Left lung (tissue), 10 donors: ENCODE results near the gene AFAP1L2. TPM values are rescaled to one million over a fixed set of nuclear protein-coding genes. Genes with fewer than 3 reads are reported as not detected.

Experiments
- ATAC-seq: fragments of 200-7000 bp; cut with Tn5 transposase; one replicate; pipeline ENCODE4 v1.9.1; 2020; ENCODE audit warnings: moderate library complexity
- DNase-seq, 4 donors: peaks; one replicate each; pipeline ENCODE4 v3.0.0-alpha.2; 2013 to 2020
- H3K27ac ChIP-seq, 2 donors: fragments of 200-600 bp; sonication (generic) in 1 of 2; one replicate each; pipeline versions ENCODE4 v1.5.0 to v1.8.0; 2020 to 2021
- H3K27me3 ChIP-seq, 2 donors: fragments of 200-600 bp; sonication (generic) in 1 of 2; one replicate each; pipeline versions ENCODE4 v1.5.0 to v1.8.0; 2020 to 2021
- H3K36me3 ChIP-seq, 2 donors: fragments of 200-600 bp; sonication (generic) in 1 of 2; one replicate each; pipeline versions ENCODE4 v1.5.0 to v1.8.0; 2020 to 2021
- H3K4me1 ChIP-seq, 2 donors: fragments of 200-600 bp; one replicate each; pipeline ENCODE4 v1.8.0; 2021
- H3K4me3 ChIP-seq, 2 donors: fragments of 200-600 bp; sonication (generic) in 1 of 2; one replicate each; pipeline versions ENCODE4 v1.5.0 to v1.8.0; 2020 to 2021; ENCODE audit warnings: mild to moderate bottlenecking in 1 of 2
- H3K9me3 ChIP-seq, 2 donors: fragments of 200-600 bp; sonication (generic) in 1 of 2; one replicate each; pipeline versions ENCODE4 v1.5.0 to v1.8.0; 2020 to 2021
- CTCF ChIP-seq, 2 donors: fragments of 200-600 bp; sonication (generic) in 1 of 2; IDR thresholded peaks; one replicate each; pipeline versions ENCODE4 v1.5.0 to v1.8.0; 2021; ENCODE audit warnings: antibody characterized with exemption in 2 of 2
- intact Hi-C, 2 donors: fragments of 100-400 bp; cut with DNase I; formaldehyde crosslinking; loops; one replicate each; pipeline versions ENCODE4 v1.11.2 to v1.14.2; 2022
- polyA plus RNA-seq, 6 donors: library from polyadenylated mRNA; unstranded; fragments of 120-200 nt; gene quantifications; one replicate each; pipeline ENCODE4 v1.2.1, GENCODE V29; 2013; ENCODE audit not compliant: insufficient read length in 6 of 6
- total RNA-seq, 2 donors: library from RNA; stranded (reverse); fragmentation: NEBNext Ultra II Directional; extraction: Animal tissue kit (Norgen Biotek cat#: 25700); gene quantifications; one replicate each; pipeline ENCODE4 v1.2.1, GENCODE V29; 2021
- donor health status: DM: no; HTN: yes; CAD: no.
- donor health status: DM: no; HTN: no; CAD: no.

Gene AFAP1L2
- total and polyA plus RNA-seq, 8 donors: 6.4 to 43.3 (median 33.2) TPM

GRCh38 chr10:114319406-114320248 is 84.7 kb downstream of the AFAP1L2 start:
- intact Hi-C loops: no loop called here
- Histone ChIP-seq H3K27ac (no peak overlapping the region), H3K36me3 (no peaks in the 10 kb centered on the region), H3K4me3 (no peak overlapping the region), H3K27me3 (no peaks in the 10 kb centered on the region), H3K4me1 (no peaks in the 10 kb centered on the region), H3K9me3 (no peaks in the 10 kb centered on the region)
- ATAC-seq: no peak
- no peak for TF ChIP-seq CTCF (IDR thresholded peaks at IDR 0.05)
- DNase-seq: no peak

GRCh38 chr10:114316744-114317143 is 87.6 kb downstream of the AFAP1L2 start:
- H3K36me3 ChIP-seq: no peaks in the 10 kb centered on the region
- H3K4me3 ChIP-seq: no peak overlapping the region
- H3K27me3 ChIP-seq: no peaks in the 10 kb centered on the region
- H3K4me1 ChIP-seq: no peaks in the 10 kb centered on the region
- ATAC-seq (no peak), DNase-seq (no peak)
- no peaks in the 10 kb centered on the region for H3K9me3 ChIP-seq
- intact Hi-C loops: no loop called here
- H3K27ac ChIP-seq: no peak overlapping the region
- no peak for TF ChIP-seq CTCF (IDR thresholded peaks at IDR 0.05)

- intact Hi-C loops: no loop called here
- ATAC-seq: no peak
- H3K36me3 ChIP-seq: no peaks in the 10 kb centered on the region
- H3K27ac ChIP-seq: no peak overlapping the region
- H3K27me3 ChIP-seq: no peaks in the 10 kb centered on the region
- H3K9me3 ChIP-seq: no peaks in the 10 kb centered on the region
- no peak for TF ChIP-seq CTCF (IDR thresholded peaks at IDR 0.05)
- H3K4me3 ChIP-seq: no peak overlapping the region
- no peaks in the 10 kb centered on the region for H3K4me1 ChIP-seq
- DNase-seq: no peak
These were observed 88.5 kb downstream of the AFAP1L2 start for GRCh38 chr10:114315566-114316420.

- Histone ChIP-seq H3K27me3 (no peaks in the 10 kb centered on the region), H3K9me3 (no peaks in the 10 kb centered on the region), H3K4me1 (no peaks in the 10 kb centered on the region), H3K27ac (no peak overlapping the region), H3K4me3 (no peak overlapping the region), H3K36me3 (no peaks in the 10 kb centered on the region)
- TF ChIP-seq CTCF (IDR thresholded peaks at IDR 0.05): no peak
- DNase-seq (no peak), ATAC-seq (no peak)
- intact Hi-C loops: no loop called here
These were observed 90.4 kb downstream of the AFAP1L2 start for GRCh38 chr10:114313866-114314265.

- no peak for ATAC-seq
- intact Hi-C loops: no loop called here
- Histone ChIP-seq H3K27ac (no peak overlapping the region), H3K4me1 (no peaks in the 10 kb centered on the region), H3K4me3 (no peak overlapping the region), H3K36me3 (no peaks in the 10 kb centered on the region), H3K27me3 (no peaks in the 10 kb centered on the region), H3K9me3 (no peaks in the 10 kb centered on the region)
- DNase-seq: no peak
- no peak for TF ChIP-seq CTCF (IDR thresholded peaks at IDR 0.05)
These were observed 91.2 kb downstream of the AFAP1L2 start for GRCh38 chr10:114313139-114313538.
